Measurements from ENCODE around the gene C1QTNF2. TPM values are rescaled to one million over a fixed set of nuclear protein-coding genes. Genes with fewer than 3 reads are reported as not detected.
A peak's percentile ranks its signal among the peaks of the same experiment; 100 is the strongest.
"Not testable (repeated sequence)": the region's sequence is repeated elsewhere in the genome, so short reads cannot be mapped to it uniquely, and the experiment has no call there.

Gene C1QTNF2
- polyA plus RNA-seq, 1 donor, result 0.73 TPM

GRCh38 chr5:160342413-160342941 is 27.9 kb downstream of the C1QTNF2 start:
- DNase-seq, result no peak

DNA sequence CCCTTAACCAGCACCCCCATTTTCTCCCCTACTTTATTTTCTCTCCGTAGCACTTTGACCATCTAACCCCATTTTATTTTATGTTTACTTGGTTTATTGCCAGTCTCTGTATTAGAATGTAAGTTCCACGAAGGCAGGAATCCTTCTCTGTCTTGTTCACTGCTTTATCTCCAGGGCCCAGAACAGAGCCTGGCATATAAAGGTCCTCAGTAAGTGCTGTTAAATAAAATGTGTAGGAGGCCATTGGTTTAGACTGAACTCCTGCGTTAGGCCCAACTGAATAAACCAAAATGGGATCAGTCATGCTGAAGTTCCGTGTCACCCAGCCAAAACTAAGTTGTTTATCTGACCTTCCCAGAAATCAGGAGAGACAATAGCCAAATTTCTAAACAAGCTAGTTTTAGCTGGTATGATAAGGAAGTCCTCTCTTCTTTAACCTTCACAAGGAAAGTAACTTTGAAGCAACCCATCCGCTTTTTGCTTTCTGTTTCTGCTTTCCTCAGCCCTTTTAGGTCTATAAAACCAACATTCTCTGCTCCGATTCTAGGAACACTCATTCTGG is 29.0 kb downstream of the C1QTNF2 start:
- no peak for DNase-seq

DNA sequence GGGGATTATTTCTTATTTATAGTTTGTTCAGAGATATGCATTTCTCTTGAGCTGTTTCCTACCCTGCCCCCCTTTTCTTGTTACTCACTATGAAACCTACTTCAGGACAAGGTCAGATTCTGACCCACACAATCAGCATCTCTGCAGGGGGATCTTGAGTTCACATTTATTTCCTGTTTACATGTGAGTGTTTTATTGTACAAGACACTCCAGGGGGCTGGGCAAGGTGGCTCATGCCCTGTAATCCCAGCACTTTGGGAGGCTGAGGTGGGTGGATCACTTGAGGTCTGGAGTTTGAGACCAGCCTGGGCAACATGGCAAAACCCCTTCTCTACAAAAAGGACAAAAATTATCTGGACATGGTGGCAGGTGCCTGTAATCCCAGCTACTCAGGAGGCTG is 29.9 kb downstream of the C1QTNF2 start:
- not testable (repeated sequence) for DNase-seq

DNA sequence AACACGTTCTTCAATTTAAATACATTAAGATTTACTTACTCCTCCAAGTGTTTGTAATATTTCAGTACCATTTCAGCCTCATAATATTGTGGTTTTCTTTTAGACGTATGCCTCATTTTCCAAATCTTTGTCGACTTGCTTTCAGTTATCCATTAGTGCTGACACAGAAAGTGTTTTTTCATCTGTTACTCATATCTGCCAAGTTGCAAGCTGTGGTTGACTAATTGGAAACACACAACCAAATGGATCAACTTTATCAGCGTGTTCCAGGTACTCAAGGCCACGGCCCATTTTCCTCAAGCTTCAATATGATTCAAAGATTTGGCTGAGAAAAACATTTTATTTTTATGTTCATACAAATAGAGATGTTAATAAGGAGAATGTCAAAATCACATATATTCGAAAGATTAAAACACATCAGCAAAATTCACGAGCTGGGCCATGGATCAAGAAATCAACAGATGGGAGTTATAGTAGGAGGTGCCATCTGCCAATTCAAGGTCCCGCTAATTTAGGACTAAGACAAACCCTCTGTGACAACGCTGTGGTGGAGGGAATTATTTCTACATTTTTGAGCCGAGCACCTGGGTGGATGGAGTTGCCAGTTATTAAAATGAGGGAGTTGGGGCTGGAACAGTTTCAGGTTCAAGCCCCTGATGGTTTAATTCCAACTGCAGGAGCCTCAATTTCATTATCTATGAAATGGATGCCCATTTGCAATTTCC is 30.9 kb downstream of the C1QTNF2 start:
- no peak for DNase-seq

GRCh38 chr5:160334716-160335115 is 35.7 kb downstream of the C1QTNF2 start:
- not testable (repeated sequence) for DNase-seq

- no peak for DNase-seq
Measured at GRCh38 chr5:160333721-160334120, 36.7 kb downstream of the C1QTNF2 start.

DNA sequence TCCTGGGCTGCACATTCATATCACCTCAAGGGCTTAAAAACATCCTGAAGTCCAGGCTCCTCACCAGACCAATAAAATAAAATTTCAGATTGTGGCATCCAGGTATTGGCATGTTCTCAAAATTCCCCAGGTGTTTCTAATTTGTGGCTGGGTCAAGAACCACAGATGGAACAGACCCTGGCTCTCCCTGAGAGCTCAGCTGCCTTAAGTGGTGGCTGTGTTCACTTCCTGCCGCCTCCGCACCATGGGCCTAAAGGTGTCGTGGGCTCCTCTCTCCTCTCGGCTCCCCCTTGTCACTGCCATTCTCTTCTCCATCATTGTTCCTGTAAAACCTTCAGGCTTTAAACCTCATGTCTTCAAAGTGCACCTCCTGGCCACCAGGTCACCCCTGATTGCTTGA is 40.2 kb downstream of the C1QTNF2 start:
- no peak for DNase-seq

DNA sequence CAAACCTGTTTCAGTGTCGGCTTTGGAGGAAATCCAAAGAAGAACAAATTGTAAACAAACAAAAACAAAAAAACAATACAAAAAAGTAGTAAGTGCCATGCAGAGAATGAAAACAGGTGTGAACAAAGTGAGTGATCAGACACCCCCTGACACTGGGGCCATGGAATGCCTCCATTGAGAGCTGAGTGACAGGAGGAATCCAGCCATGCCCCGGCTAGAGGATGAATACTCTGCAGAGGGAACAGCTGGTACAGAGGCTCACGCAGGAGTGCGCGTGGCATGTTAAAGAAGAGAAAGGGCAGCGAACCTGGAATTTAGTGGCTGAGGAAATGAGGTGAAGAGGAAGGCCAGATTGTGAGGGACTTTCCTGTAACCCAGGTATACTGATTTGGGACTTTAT is 42.6 kb downstream of the C1QTNF2 start:
- no peak for DNase-seq

DNA sequence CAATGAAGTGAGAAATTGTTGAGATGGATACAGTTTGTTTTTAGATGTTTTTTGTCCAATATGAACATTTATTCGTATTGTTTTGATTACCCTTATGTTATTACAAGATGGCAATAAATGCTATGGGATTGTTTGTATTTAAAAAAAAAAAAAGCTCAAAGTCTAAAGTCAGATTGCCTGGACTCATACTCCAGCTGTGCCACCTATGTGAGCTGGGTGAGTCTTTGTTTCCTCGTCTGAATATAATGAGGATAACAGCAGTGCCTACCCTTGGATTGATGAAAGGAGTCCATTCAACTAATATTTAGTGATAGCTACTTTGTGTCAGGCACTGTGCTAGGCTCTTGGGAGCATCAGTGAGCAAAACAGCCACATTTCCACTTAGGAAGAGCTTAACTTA is 43.4 kb downstream of the C1QTNF2 start:
- no peak for DNase-seq

DNA sequence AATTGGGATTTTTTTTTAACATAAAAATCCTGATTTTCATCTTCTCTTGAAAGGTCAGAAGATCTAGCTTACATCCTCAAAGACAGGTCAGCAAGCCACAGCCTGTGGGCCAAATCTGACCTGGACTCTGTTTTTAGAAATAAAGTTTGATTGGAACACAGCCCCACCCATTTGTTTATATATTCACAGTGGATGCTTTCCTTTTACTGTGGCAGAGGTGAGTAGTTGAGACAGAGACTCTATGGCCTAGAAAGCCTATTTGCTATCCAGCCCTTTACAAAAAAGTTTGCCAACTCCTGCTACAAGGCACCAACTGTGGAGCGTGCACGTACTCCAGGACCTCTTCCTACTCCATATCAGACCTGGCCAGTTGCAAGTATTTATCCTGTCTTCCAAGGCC is 44.7 kb downstream of the C1QTNF2 start:
- no peak for DNase-seq

DNA sequence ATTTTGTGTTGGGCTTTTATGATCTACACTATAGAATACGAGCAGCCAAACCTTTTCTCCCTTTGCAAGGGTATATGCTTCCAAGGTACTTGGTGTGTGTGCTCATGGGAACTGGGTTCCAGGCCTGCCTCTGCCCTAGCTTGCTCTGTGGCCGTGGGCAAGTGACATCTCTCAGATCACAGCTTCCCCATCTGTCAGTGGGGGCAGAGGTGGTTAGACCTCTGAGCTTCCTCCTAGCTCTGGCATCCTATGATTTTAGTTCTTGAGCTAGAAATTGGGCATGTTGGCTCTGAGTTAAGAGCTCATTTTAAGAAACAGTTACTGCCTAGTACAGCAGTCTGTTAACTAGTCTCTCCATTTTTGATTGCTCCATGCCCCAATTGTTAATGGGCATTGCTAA is 45.5 kb downstream of the C1QTNF2 start:
- no peak for DNase-seq

GRCh38 chr5:160318409-160318808 is 52.0 kb downstream of the C1QTNF2 start:
- no peak for DNase-seq

DNA sequence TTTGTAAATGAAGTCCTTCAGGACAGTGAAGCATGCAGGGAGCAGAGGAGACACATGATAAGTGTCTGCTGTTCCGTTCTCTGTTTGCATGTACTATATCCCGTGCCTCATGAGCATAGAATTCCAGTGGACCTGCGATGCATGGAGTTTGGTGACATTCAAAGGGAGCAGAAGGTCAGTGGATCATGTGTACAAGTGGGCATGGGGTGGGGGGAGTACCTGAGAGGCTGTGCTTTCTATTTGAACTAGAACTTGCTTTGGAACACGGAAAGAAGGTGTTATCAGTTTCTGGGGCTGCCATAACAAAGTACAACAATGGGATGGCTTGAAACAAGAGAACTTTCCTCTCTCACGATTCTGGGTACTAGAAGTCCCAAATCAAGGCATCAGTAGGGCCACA is 53.0 kb downstream of the C1QTNF2 start:
- DNase-seq, result peak; percentile 31

- no peak for DNase-seq
Measured at GRCh38 chr5:160315968-160316367, 54.5 kb downstream of the C1QTNF2 start.

DNA sequence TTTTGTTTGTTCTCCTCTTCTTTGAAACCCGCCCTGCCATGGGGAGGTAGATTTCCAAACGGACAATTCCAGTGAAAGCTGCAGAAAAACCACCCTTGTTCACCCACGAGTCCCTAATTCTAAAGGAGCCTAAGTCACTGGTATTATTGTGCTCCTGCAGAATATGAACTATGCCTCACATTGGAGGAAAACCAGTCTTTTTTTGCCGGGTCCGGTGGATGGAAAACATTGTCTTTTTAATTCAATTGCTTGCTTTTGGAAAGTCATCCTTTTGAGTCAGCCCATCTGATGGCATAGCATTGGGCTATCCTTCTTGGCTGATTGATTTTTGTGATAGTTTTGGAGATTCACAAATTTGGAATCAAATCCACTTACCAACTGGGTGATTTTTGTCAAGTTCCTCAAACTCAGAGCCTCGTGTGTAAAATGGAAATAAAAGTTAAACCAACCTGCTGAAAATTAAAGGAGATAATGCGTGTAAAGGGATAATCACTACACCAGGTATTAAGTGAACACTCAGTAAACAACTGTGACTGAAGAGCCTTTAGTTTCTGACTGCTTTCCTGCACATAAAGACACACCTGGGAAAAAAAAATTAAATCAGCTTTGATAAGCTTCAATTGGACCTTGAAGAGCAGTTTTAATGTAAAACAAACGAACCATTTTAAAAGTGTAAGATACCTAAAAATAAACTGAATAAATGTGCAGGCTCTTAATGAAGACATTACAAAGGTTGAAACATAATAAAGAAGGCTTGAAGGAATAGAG is 57.3 kb downstream of the C1QTNF2 start:
- DNase-seq, result no peak

- DNase-seq, result peak; percentile 82
Measured at GRCh38 chr5:160312134-160312959, 58.1 kb downstream of the C1QTNF2 start, which contains the start of gene CCNJL. Gene CCNJL, minus strand, starts transcription at chr5:160312564. Its CDS starts 641 bp downstream, at chr5:160311923.

- DNase-seq, result no peak
Measured at GRCh38 chr5:160311491-160312133, 58.8 kb downstream of the C1QTNF2 start.

DNA sequence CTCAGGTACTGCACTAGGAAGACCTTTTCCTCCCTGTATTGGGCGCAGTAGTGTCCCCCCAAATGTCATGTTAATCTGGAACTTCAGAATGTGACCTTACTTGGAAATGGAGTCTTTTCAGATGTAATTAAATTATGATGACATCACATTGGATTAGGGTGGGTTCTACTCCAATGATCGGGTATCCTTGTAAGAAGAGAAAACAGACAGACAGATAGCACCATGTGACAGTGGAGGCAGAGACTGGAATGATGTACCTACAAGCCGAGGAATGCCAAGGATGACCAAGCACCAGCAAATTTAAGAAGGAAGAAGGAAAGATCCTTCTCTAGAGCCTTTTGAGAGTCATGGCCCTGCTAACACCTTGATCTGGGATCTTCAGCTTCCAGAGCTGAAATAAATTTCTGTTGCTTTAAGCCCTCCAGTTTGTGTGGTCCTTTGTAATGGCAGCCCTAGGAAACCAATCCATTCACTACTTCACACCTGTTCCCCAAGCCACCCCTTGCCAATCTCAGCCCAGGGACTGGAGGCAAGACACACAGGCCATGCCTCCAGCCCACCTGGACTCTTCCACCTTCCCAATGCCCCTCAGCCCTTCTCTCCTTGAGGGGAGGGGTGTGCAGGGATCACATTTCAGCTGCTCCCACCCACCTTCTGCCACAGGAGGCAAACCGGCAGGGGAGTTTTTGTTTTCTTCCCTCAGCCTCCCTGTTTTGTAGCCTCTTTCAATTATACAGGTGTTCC is 59.7 kb downstream of the C1QTNF2 start:
- DNase-seq, result no peak

GRCh38 chr5:160310140-160310539 is 60.3 kb downstream of the C1QTNF2 start:
- no peak for DNase-seq

DNA sequence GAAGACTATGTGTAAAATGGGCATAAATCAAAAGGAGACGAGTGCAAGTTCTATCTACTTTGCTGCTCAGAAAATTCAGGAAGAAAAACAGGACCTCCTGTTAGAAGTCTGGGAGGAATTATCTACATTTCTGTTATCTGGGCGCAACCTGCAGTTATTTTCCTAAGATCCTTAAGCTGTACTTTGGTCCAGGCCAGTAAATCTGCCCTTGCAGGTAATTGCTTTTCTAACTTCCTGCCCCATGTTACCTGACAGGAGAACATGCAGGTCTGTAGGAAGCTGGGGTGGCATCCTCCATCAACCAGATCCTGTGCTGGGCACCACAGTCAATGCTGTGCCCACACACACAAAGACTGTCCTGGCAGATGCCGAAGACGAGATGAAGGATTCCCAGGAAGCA is 63.7 kb downstream of the C1QTNF2 start:
- no peak for DNase-seq

DNA sequence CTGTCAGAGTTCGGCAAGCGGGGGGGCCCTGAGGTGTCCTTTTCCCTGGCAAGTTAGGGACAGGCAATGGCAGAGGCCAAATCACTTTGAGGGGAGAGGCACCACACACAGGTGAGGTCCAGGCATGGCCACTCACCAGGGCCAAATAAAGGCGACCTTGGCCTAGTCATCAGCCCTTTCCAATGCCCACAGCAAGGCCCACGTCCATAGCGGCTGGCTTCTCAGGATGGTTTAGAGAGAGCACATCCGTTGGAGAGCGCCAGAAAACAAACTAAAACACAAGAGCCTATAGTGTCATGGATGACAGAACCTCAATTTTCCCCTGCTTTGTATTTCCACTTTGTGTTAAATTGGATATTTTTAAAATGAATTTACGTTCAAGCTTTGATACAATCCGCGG is 65.1 kb downstream of the C1QTNF2 start:
- no peak for DNase-seq

Measured in left kidney (tissue), 2 donors.